ENCODE results near the gene HADHA.
A peak's percentile ranks its signal among the peaks of the same experiment; 100 is the strongest.

The HADHA gene

DNA sequence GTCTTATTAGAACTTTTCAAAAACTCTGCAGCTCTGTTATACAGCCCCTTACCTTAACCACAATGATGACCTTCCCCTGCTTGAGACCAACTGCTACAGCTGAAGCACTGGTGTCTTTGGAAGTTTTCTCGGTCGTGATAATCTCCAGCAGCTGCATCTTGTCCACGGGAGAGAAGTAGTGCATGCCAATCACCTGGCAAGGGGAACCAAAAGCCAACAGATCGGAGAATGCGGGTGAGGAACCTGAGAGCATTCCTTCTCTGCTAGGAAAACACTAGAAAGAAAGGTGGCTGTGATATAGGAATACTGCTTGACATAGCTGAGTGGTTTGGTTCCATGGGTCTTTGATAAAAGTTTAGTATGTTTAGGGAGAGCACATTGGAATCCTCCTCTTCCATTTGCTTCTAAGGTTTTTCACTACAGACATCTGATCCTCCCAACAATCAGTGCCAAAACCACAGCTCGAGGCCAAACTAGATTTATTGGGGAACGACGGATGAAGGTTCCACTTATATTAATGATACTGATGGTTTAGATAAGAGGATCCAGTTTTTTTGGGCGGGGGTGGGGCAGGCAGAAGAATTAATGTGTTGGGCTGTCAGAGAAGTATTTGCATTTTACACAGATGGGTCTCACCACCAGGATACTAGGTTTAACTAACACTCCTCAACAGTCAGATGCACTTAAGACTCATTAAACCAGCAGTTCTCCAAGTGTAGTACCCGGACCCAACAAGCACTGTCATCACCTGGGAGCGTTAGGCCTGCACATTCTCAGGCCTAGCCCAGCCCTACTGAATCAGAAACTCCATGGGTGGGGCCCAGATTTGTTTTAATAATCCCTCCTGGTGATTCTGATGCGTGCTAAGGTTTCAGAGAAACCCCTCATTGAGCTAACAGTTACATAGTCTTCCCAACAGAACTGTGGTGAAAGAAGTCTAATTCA, 49.1 kb downstream of the HADHA start:
- no peak for DNase-seq (ENCODE audit: low read depth in 2 of 2, low spot score in 1 of 2)

DNA sequence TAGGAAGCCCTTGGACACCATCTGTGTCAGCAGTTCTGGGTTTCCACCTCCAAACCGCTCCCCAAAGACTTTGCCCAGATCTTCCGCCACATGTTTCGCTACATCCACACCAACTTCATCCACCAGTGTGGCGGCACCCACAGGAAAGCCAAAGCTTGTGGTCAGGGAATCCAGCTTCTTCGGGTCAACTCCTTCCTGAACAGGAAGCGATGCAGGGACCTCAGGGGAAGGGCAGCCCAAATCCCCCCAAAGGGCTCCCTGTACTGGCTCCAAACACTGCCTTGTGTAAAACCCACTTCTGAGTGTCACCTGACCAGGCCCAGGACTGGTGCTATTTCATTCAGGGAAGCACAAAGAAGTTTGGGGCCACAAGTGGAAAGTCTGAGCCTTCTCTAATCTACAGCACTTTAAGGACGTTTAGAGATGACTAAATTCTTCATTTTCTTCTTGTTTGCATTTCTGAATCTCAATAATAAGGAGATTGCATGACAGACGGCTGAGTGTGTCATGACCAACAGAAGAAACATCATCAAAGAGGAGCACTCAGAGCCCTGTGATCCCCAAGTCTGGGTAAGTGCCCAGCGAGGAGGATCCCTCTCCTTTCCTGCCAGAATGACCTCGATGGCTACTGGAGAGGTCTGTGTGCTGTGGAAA, 50.7 kb downstream of the HADHA start:
- no peak for DNase-seq (ENCODE audit: low read depth in 2 of 2, low spot score in 1 of 2)

DNA sequence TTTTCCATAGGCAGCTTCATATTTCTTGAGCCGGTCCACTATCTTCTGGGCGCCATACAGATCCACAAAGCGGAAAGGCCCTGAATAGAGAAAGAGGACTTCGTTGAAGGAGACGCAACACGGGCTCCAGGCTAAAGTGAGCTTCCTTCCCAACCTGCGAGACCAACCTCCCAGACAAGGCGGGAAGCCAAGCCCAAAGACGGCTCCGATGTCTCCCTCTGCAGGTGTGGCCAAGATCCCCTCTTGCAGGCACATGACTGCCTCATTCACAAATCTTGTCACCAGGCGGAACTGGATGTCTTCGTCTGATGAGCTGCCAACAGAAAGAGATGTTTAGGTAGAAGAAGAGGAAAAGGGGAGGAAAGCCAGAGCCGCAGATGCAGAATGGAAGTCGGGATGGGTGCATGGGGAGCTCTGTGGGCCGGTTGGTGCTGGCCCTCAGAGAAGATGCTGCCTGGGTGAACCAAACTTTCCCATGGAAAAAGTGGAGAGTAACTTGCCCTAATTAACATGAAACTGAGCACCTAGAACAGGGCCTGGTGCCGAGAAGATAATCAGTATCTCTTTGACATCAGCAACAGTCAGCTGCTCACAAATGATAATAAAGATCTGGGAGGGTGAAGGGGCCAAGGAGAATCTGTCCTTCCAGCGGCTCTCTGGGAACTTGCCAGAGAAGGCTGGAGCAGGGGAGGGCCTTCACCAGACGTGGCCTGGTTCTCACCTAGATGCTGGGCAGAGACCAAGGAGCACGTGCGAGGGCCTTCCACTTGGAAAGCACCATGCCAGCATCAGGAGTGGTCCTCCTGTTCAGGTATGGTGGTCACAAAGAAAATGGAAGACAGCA, 52.9 kb downstream of the HADHA start:
- no peak for DNase-seq (ENCODE audit: low read depth in 2 of 2, low spot score in 1 of 2)

DNA sequence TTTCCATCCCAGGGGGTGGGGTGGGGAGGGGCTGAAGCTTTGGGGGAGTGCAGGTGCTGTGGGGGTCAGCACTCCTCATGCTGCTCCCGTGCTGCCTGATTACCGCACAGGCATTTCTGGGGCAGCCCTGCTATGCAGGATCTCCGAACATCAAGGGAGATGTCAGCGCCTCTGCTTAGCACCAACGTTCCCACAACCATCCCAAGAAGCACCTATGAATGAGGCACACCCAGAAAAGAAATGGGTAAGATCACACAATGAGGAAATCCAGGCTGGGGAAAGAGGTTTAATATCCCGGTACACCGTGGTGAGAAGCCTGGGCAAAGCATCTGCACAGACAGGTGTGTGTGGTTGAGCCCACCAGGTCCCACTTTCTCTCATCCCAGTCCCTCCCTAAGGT, 54.1 kb downstream of the HADHA start:
- DNase-seq (ENCODE audit: low read depth in 2 of 2, low spot score in 1 of 2), result no peak

DNA sequence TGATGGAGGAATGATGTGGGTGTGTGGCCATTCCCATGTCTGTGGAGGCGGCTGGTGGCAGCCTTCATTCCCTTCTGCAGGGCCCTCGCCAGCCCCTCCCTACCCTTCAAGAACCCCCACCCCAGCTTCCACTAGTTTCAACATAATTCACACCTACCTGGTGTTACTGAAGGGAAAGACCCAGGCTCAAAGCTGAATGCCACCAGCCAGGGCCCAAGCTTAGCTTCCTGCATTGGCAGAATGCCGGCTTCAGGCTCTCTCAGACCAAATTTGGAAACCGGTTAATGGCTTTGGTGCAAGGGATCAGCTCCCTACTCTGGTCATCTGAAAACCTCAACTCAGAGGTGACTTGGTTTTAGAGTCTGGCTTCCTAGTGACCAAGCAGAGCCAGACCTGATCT, 54.7 kb downstream of the HADHA start:
- no peak for DNase-seq (ENCODE audit: low read depth in 2 of 2, low spot score in 1 of 2)

DNA sequence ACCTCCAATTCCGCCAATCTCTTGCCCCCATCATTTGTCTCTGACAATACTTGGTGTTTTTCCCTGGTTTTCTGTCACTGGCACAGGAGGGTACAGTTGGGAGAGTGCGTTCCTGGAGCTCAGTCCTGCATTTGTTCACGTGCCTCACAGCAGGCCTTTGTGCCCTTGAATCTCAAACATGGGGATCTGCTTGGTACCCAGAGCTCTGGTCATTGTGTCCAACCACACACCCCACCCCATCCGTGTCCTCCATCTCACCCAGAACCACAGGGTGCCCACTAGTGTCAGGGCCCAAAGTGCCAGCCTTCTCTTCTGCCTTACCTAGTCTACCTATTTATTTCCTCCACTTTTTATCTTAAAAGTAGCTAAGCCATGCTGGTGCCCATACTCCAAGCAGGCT, 55.3 kb downstream of the HADHA start:
- DNase-seq (ENCODE audit: low read depth in 2 of 2, low spot score in 1 of 2), result no peak

DNA sequence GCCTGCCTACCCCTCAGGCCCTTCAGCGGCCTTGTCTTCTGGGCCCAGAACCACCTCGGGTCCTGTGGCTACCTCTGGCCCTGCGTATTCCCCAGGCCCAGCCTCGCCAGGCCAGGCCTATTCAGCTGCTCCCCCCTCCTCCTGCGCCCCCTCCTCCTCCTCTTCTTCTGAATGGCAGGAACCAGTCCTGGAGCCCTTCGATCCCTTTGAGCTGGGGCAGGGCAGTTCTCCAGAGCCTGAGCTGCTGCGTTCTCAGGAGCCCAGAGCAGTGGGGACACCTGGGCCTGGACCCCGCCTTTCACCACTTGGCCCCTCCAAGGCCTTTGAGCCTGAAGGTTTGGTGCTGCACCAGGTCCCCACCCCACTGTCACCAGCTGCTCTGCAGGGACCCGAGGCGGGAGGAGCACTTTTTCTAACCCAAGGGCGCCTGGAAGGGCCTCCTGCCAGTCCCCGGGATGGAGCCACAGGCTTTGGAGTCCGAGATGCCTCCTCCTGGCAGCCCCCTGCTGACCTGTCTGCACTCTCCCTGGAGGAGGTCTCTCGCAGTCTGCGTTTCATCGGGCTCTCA, 56.8 kb downstream of the HADHA start:
- no peak for DNase-seq (ENCODE audit: low read depth in 2 of 2, low spot score in 1 of 2)

DNA sequence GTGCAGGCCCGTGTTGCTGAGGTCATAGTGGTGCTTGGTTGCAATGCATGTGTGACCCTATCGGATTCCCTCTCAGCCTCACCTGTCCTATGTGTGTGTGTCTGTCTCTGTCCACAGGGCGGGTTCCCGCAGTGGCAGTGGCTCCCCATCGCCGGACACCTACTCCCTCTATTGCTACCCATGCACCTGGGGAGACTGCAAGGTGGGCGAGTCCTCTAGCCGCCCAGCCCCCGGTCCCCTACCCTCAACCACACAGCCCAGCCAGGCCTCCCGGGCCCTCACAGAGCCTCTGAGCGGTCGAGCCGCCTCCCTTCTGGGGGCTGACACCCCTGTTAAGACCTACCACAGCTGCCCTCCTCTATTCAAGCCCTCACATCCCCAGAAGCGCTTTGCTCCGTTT, 57.3 kb downstream of the HADHA start:
- DNase-seq (ENCODE audit: low read depth in 2 of 2, low spot score in 1 of 2), result no peak

DNA sequence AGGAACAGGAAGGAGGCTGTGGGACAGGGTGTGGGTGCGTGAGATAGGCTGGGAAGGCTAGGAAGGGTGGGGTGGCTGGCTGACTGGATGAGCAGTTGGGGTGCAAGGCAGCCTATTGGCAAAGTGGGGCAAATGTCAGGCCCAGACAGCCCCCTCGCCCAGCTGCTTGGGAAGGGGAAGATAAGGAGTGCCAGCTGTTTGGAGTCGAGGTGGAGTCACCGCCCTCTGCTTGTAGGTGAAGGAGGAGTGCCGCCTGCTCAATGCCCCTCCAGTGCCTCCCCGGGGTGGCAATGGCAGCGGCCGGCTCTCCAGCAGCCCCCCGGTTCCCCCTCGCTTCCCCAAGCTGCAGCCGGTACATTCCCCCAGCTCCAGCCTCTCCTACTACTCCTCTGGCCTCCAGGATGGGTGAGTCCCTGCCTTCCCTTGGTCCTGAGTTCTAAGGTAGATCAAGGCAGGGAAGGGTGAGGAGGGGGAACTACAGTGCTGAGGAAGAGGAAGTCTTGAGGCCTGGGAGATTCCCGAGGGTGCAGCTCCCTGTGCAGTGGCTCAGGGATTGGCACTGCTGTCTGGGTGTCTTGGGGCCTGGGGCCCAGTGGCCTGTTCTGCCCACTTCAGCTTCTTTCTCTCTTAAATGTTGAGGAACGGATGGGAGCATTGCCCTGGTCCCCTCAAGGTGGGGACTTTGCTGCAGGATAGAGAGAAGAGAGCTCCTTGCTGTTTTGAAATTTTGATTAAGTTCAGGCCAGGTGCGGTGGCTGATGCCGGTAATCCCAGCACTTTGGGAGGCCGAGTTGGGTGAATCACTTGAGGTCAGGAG, 58.3 kb downstream of the HADHA start:
- no peak for DNase-seq (ENCODE audit: low read depth in 2 of 2, low spot score in 1 of 2)

DNA sequence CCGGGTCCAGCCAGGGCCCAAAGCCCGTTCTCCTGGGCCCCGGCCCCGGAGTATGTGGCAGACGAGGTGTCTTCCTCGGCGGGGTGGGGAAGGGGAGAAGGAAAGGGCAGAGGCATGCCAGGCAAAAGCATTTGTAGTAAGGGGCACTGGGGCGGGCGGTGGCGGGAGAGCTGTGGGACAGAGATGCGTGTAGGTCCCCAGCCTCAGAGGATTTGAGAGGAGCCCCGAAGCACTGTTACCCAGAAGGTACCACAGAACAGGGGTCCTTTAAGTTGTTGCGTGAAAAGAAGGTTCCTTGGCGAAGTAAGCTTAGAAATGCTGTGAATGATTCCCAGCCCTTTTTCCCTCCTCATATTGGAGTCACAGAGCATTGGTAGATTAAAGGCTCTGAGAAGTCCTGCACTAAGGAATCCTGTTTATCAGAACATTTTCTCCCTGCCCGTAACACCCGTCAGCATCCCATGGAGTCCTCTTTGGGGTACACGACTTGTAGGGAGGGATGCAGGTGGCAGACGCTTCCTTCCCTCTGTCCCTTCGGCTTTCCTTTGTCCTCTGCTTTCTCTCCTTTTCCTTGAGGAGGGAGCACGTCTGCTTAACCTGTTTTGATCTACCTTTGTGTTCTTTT, 59.0 kb downstream of the HADHA start:
- no peak for DNase-seq (ENCODE audit: low read depth in 2 of 2, low spot score in 1 of 2)

DNA sequence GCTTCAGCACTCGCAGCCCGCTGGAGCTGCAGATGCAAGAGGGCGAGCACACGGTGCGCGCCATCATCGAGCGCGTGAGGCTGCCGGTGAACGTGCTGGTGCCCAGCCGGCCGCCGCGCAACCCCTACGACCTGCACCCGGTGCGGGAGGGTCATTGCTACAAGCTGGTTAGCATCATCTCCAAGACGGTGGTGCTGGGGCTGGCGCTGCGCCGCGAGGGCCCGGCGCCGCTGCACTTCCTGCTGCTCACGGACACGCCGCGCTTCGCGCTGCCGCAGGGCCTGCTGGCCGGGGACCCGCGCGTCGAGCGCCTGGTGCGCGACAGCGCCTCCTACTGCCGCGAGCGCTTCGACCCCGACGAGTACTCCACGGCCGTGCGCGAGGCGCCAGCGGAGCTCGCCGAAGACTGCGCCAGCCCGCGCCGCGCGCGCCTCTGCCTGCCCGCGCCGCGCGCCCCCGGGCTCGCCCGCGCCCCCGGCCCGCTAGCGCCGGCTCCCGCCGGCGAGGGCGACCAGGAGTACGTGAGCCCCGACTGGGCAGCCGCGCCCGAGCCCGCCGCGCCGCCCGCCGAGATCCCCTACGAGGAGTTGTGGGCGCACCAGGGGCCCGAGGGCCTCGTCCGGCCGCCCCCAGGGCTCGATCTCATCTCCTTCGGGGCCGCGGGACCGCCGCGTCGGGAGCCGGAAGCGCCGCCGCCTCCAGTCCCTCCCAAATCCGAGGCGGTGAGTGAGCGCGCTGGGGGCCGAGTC, 59.7 kb downstream of the HADHA start:
- peak; percentile 70 to 71 for DNase-seq (ENCODE audit: low read depth in 2 of 2, low spot score in 1 of 2)

DNA sequence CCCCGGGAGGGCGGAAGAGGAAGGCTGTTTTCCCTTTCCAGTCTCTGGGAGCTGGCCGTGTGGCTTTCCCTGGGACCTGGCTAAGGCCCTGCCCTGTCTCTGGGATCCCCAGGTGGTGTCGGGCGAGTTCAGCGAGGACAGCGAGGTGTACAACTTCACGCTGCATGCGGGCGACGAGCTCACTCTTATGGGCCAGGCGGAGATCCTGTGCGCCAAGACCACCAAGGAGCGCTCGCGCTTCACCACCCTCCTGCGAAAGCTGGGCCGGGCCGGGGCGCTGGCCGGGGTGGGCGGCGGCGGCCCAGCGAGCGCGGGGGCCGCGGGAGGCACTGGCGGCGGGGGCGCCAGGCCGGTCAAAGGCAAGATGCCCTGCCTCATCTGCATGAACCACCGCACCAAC, 60.3 kb downstream of the HADHA start:
- DNase-seq (ENCODE audit: low read depth in 2 of 2, low spot score in 1 of 2), result no peak

DNA sequence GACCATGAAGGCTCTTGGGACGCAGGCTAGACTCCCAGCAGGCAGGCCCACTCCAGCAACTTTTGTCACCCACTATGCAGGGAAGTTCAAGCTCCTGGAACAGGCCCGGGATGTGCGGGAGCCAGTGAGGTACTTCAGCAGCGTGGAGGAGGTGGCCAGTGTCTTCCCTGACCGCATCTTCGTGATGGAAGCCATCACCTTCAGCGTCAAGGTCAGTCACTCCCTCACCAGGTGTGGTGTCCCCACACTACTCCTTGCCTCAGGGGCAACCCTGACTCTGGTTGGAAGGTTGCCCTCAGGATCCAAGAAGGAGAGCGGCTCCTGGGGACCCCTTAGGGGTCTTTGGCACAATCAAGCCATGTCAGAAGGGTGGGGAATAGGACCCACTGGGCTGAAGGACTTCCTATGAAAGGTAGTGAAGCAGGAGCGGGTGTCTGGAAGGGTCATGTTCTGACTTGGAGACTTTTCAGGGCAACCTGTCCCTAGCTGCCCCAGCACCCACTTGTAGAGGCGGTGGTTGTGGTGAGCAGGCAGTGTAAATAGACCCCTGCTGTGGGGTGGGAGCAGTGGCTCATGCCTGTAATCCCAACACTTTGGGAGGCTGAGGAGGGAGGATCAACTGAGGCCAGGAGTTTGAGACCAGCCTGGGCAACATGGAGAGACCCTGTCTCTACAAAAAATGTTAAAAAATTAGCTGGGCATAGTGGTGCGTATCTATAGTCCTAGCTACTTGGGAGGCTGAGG, 61.4 kb downstream of the HADHA start:
- DNase-seq (ENCODE audit: low read depth in 2 of 2, low spot score in 1 of 2), result no peak

DNA sequence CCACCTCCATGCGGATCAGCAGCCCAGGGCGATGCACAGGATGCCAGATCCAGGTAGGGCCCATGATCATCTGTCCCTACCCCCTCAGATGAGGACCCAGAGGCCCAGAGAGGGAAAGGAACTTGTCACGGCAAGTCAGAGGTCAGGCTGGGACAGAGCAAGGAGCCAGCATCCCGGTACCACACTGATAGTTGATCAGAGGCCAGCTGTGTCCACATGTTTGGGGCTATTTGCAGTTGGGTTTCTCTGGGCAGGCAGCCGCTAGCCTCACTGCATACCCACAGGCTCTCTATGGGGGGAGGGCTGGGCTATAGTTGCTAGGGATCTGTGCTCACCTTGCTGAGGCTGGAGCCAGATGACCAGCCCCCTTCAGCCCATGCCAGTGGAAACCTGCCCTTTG, 62.0 kb downstream of the HADHA start:
- DNase-seq (ENCODE audit: low read depth in 2 of 2, low spot score in 1 of 2), result no peak

DNA sequence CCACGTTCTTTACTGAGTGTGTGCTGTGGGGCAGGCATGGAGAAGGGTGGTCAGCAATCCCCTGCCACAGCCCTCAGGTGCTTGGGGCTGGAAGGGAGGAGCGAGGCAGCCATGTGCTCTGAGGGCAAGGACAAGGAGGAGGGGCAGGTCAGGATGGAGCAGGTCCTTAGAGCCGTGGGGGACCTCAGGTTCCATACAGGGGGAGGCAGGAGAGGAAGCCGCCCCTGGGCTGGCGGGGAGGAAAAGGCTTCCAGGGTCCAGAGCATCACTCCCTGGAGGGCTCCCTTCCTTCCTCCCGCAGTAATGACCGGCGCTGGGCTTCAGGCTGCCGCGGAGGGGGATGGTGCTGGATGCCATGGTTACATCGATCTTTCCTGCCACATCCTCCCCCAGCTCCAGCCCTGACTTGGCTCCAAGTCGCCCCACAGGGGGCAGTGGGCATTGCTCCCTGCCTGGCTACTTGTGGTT, 65.0 kb downstream of the HADHA start:
- DNase-seq (ENCODE audit: low read depth in 2 of 2, low spot score in 1 of 2), result no peak

DNA sequence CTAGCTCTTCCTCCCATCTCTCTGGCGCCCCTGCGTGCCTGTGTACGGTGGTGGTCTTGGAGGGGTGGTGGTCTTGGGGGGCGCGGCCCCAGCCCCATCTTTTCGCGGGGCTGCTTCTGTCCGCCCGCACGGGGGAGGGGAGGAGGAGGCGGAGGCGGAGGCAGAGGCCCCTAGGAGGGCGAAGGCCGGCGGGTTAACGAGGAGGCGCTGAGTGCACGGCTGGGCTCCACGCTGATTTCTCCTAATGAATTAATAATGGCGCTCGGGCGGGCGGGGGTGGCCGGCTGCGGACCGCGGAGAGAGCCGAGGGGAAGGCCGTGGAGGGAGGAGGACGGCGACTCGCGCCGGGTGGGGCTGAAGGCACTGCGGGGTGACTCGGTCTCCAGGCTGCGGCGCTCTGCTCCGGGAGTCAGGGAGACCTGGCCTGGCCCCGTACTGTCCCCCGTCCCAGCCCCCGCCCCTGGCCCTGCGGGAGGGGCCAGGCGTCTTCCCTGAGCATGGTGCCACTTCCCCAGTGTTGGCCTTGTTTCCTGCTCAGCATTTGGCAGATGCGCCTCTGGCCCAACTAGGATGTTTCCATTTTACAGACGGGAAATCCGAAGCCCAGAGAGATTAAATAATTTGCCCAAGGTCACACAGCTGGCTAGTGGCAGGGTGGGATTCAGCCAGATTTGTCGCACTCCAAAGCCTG, 65.5 kb downstream of the HADHA start:
- no peak for DNase-seq (ENCODE audit: low read depth in 2 of 2, low spot score in 1 of 2)

DNA sequence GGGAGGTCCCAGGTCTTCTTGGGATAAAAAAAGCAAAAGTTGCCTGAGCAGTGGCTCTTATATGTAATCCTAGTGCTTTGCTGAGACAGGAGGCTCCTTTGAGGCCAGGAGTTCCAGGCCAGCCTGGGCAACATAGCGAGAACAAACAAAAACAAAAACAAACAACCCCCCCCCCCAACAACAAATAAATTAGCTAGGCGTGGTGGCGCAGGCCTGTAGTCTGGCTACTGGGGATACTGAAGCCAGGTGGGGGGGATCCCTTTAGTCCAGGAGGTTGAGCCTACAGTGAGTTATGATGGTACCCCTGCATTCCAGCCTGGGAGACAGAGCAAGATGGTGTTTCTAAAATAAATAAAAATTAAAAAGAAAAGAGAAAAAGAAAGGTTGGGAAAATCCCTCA, 66.2 kb downstream of the HADHA start:
- no peak for DNase-seq (ENCODE audit: low read depth in 2 of 2, low spot score in 1 of 2)

DNA sequence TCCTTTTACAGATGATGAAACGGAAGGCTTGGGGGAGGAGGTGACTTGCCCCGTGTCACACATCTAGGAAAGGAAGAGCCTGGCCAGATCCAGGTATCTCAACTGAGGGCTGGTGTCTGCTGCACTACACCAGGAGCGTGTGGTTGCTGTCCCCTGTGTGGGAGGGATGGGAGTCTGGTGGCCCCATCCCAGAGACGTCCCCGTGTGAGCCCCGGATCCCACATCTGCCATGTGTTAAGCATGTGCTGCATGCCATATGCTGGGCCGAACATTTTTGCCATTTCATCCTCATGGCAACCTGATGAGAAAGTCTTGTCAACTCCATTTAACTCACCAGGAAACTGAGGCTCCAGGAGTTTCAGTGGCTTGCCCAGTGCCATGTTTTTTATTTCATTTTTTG, 67.3 kb downstream of the HADHA start:
- DNase-seq (ENCODE audit: low read depth in 2 of 2, low spot score in 1 of 2), result no peak

All from stimulated activated CD8-positive, alpha-beta memory T cell treated with anti-CD3 and anti-CD28 coated beads, Interleukin-4, amount 100 ng/mL, for 1 hour (primary cell).